ENCODE measurements around the gene SPATA33. TPM values are rescaled to one million over a fixed set of nuclear protein-coding genes. Genes with fewer than 3 reads are reported as not detected.
A peak's percentile ranks its signal among the peaks of the same experiment; 100 is the strongest.

Gene SPATA33
- total and polyA plus RNA-seq, 10 of the 15 experiments (the other 5 are each of a cell fraction or from before 2014, with no cell fraction given): 1.1 to 15.8 (median 7.6) TPM

DNA sequence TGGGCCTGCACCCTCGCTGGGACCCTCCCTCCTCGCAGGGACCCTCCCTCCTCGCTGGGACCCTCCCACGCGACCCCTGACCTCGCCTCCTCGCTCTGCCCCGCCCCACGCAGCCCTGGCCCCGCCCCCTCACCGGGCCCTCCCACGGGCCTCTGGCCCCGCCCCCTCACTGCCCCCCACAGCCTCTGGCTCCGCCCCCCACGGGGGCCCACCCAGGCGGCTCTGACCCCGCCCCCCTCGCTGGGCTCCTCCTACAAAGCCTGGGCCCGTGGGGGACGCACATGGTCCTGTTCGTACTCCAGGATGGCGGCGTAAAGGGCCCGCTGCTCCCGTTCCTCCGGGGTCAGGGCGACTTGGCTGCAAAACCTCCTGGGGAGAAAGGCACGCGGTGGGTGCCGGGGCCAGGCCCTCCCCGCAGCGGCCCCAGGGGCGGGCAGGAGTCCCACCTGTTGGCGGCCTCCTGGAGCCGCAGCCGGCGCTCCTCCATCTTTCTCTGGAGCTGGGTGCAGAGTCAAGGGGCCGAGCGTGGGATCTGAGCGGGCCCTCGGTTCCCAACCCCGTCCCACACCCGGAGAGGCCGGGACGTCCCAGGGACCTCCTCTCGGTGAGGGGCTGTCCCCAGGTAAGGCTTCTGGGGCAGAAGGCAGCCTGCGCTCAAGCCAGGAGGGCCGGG, 54.1 kb downstream of the SPATA33 start (continued):
- TF ChIP-seq, protein P1, sequence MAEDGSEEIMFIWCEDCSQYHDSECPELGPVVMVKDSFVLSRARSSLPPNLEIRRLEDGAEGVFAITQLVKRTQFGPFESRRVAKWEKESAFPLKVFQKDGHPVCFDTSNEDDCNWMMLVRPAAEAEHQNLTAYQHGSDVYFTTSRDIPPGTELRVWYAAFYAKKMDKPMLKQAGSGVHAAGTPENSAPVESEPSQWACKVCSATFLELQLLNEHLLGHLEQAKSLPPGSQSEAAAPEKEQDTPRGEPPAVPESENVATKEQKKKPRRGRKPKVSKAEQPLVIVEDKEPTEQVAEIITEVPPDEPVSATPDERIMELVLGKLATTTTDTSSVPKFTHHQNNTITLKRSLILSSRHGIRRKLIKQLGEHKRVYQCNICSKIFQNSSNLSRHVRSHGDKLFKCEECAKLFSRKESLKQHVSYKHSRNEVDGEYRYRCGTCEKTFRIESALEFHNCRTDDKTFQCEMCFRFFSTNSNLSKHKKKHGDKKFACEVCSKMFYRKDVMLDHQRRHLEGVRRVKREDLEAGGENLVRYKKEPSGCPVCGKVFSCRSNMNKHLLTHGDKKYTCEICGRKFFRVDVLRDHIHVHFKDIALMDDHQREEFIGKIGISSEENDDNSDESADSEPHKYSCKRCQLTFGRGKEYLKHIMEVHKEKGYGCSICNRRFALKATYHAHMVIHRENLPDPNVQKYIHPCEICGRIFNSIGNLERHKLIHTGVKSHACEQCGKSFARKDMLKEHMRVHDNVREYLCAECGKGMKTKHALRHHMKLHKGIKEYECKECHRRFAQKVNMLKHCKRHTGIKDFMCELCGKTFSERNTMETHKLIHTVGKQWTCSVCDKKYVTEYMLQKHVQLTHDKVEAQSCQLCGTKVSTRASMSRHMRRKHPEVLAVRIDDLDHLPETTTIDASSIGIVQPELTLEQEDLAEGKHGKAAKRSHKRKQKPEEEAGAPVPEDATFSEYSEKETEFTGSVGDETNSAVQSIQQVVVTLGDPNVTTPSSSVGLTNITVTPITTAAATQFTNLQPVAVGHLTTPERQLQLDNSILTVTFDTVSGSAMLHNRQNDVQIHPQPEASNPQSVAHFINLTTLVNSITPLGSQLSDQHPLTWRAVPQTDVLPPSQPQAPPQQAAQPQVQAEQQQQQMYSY (CRISPR knock-in tag; IDR thresholded peaks at IDR 0.05): no peak
- no peak for TF ChIP-seq ZNF24 (IDR thresholded peaks at IDR 0.05)
- TF ChIP-seq CTCF (IDR thresholded peaks at IDR 0.05 in 2 of 3, conservative IDR thresholded peaks at IDR 0.05 in 1 of 3; ENCODE audit: control insufficient read depth in 2 of 3, extremely low read depth in 1 of 3, insufficient read depth in 1 of 3, low read depth in 3 of 3, low read length in 3 of 3): no peak
- TF ChIP-seq SUZ12 (IDR thresholded peaks at IDR 0.05; ENCODE audit: unreplicated experiment): no peak
- no peak for TF ChIP-seq IRF4 (IDR thresholded peaks at IDR 0.05; ENCODE audit: low read depth, low read length)
- TF ChIP-seq SP1 (IDR thresholded peaks at IDR 0.05; ENCODE audit: low read depth, low read length): no peak
- no peak for TF ChIP-seq ZBED1 (IDR thresholded peaks at IDR 0.05; ENCODE audit: borderline replicate concordance)
- TF ChIP-seq NR2C1 (IDR thresholded peaks at IDR 0.05): no peak
- TF ChIP-seq, protein P2, sequence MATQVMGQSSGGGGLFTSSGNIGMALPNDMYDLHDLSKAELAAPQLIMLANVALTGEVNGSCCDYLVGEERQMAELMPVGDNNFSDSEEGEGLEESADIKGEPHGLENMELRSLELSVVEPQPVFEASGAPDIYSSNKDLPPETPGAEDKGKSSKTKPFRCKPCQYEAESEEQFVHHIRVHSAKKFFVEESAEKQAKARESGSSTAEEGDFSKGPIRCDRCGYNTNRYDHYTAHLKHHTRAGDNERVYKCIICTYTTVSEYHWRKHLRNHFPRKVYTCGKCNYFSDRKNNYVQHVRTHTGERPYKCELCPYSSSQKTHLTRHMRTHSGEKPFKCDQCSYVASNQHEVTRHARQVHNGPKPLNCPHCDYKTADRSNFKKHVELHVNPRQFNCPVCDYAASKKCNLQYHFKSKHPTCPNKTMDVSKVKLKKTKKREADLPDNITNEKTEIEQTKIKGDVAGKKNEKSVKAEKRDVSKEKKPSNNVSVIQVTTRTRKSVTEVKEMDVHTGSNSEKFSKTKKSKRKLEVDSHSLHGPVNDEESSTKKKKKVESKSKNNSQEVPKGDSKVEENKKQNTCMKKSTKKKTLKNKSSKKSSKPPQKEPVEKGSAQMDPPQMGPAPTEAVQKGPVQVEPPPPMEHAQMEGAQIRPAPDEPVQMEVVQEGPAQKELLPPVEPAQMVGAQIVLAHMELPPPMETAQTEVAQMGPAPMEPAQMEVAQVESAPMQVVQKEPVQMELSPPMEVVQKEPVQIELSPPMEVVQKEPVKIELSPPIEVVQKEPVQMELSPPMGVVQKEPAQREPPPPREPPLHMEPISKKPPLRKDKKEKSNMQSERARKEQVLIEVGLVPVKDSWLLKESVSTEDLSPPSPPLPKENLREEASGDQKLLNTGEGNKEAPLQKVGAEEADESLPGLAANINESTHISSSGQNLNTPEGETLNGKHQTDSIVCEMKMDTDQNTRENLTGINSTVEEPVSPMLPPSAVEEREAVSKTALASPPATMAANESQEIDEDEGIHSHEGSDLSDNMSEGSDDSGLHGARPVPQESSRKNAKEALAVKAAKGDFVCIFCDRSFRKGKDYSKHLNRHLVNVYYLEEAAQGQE (IDR thresholded peaks at IDR 0.05; ENCODE audit: low read depth, low read length): no peak
- no peak for TF ChIP-seq CHD4 (IDR thresholded peaks at IDR 0.05)
- no peak for TF ChIP-seq ATF7 (IDR thresholded peaks at IDR 0.05; ENCODE audit: low read depth)
- TF ChIP-seq YY1 (IDR thresholded peaks at IDR 0.05; ENCODE audit: low read depth, low read length): peak; percentile 84
- no peak for TF ChIP-seq TARDBP (IDR thresholded peaks at IDR 0.05; ENCODE audit: borderline replicate concordance)
- no peak for TF ChIP-seq ZZZ3 (IDR thresholded peaks at IDR 0.05; ENCODE audit: control insufficient read depth, insufficient read length, low read depth)
- TF ChIP-seq ETV6 (conservative IDR thresholded peaks at IDR 0.05 in 1 of 2, IDR thresholded peaks at IDR 0.05 in 1 of 2; ENCODE audit: borderline replicate concordance in 1 of 2, low read depth in 1 of 2): no peak
- no peak for TF ChIP-seq MYB (IDR thresholded peaks at IDR 0.05; ENCODE audit: borderline replicate concordance, low read depth, low read length)
- peak; percentile 33; the same call in 1 of the 2 replicates for TF ChIP-seq LARP7 (IDR thresholded peaks at IDR 0.05)
- no peak for TF ChIP-seq HCFC1 (IDR thresholded peaks at IDR 0.05; ENCODE audit: low read length)
- no peak for TF ChIP-seq FOXK2 (IDR thresholded peaks at IDR 0.05)

All from GM12878 (cell line).